GM23338 (cell line): ENCODE data around the gene ZNF641.

Experiments
- JUNB ChIP-seq: IDR thresholded peaks from one replicate; pipeline ENCODE4 v1.6.1; 2016; ENCODE audit warnings: antibody characterized with exemption; ENCODE audit not compliant: unreplicated experiment
- POLR2AphosphoS5 ChIP-seq: IDR thresholded peaks from 2 replicates; pipeline ENCODE4 v1.6.1; 2016; ENCODE audit warnings: antibody characterized with exemption, low read depth
- TF ChIP-seq, protein P1 (sequence below), 2 experiments: fragments of 200-600 bp in 1 of 2; sonication (generic) in 1 of 2; conservative IDR thresholded peaks; 2 replicates each; pipeline versions ENCODE4 v1.5.1 to v1.6.1; 2016 to 2017; ENCODE audit warnings: antibody characterized with exemption in 2 of 2, low read depth in 2 of 2, mild to moderate bottlenecking in 2 of 2, moderate library complexity in 1 of 2

DNA sequence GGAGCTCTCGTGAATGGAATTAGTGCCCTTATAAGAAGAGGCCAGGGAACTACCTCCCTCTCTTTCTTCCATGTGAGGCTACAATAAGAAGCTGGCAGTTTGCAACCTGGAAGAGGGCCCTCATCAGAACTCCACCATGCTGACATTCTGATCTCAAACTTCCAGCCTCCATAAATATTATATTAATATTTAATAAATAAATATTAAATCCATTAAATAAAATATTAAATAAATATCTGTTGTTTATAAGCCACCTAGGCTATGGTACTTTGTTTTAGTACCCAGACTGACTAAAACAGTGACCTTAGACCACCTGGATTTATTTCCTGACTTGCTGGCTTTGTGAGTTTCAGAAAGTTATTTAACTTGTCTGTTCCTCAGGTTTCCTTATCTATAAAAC lies 49.9 kb downstream of the ZNF641 start:
- TF ChIP-seq, protein P1, sequence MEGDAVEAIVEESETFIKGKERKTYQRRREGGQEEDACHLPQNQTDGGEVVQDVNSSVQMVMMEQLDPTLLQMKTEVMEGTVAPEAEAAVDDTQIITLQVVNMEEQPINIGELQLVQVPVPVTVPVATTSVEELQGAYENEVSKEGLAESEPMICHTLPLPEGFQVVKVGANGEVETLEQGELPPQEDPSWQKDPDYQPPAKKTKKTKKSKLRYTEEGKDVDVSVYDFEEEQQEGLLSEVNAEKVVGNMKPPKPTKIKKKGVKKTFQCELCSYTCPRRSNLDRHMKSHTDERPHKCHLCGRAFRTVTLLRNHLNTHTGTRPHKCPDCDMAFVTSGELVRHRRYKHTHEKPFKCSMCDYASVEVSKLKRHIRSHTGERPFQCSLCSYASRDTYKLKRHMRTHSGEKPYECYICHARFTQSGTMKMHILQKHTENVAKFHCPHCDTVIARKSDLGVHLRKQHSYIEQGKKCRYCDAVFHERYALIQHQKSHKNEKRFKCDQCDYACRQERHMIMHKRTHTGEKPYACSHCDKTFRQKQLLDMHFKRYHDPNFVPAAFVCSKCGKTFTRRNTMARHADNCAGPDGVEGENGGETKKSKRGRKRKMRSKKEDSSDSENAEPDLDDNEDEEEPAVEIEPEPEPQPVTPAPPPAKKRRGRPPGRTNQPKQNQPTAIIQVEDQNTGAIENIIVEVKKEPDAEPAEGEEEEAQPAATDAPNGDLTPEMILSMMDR (conservative IDR thresholded peaks at IDR 0.05; ENCODE audit: low read depth in 2 of 2), result no peak
- TF ChIP-seq POLR2AphosphoS5, result no peak
- no peak for TF ChIP-seq JUNB
